Activated T-cell treated with anti-CD3 and anti-CD28 coated beads for 48 hours (primary cell): ENCODE data around the gene CHCHD6.
A peak's percentile ranks its signal among the peaks of the same experiment; 100 is the strongest.

ENCODE experiments used
- DNase-seq: peaks from one replicate; pipeline ENCODE4 v3.0.0-alpha.2; 2020; ENCODE audit warnings: low read depth

CHCHD6 gene

DNA sequence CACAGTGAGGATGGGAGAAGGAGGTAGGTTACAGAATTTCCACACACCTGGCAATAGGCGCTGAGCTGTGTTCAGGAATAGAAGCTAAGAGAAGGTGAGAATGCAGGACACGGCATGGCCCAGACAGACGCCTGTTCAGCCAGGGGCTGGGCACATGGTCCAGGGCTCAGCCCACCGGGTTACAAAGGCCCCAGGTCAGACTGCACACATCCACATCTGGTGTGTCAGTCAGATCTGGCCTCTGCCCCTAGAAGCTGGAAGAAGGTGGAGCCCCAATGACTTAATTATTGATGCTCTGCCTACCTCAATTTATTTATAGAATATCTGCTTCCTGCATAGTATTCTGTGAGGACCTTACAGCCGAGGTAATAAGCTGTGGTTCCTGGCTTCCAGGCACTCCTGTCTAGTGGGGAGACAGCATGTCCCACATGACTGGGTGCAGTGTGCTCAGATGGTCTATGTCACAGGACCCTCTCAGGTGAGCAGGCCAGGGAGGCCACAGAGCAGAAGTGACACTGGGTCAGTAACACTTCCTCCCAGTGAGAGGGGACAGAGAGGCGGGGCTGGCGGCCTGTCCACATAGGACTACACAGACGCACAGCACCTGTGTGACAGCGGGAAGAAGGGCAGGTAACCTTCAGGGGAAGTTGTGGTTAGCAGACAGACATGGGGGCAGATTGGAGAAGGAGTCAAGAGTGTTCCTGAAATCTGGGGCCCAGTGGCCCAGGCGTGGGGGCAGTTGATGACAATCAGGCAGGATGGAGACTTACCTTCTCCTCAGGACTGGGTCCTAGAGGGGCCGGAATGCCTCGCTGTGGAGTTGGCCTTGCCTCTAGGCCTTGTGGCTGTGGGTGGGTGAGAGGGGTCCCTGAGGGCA lies 240.3 kb downstream of the CHCHD6 start:
- no peak for DNase-seq

GRCh38 chr3:126945171-126945721 lies 241.2 kb downstream of the CHCHD6 start:
- no peak for DNase-seq

- DNase-seq, result no peak
Observed at GRCh38 chr3:126945891-126946290, 241.9 kb downstream of the CHCHD6 start.

- no peak for DNase-seq
Observed at GRCh38 chr3:126946405-126946804, 242.4 kb downstream of the CHCHD6 start.

DNA sequence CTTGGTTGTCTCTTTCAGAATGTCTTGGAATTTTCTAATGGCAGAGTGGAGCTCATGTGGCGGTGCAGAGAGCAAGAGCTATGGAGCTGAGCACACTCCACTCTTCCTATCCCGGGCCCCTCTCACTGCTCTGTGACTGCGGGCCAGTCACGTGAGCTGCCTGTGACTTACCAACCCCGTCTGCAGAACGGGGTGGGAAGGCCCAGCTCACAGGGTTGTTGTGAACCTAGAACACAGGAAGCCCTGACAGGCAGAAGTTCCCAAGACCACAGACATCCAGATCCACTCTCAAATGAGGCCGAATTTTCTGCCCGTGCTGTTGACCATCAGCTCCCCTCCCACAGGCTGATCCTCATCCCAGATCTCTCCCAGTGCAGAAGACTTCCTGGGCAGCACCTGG lies 243.4 kb downstream of the CHCHD6 start:
- no peak for DNase-seq

DNA sequence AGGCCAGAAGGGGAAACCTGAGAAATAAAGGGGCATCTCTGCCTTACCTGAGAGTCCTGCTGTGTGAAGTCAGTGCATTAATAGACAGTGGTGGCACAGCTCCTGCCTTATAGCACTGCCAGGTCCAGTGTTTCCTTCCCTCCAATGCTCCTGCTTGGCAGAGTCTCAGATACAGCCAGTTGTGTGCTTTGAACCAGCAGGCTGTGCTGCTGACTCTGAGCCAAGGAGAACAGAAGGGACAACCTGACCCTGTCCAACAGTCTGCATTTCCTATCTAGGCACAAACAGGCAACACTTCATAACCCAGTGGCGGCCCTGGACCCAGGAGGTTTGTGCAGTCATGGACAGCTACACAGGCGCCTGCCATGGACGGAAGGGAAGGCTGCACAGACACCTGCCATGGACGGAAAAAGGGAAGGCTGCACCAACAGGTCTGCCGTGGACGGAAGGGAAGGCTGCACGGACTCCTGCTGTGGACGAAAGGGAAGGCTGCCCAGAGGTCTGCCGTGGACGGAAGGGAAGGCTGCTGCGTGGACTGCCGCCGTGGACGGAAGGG lies 245.0 kb downstream of the CHCHD6 start:
- no peak for DNase-seq

DNA sequence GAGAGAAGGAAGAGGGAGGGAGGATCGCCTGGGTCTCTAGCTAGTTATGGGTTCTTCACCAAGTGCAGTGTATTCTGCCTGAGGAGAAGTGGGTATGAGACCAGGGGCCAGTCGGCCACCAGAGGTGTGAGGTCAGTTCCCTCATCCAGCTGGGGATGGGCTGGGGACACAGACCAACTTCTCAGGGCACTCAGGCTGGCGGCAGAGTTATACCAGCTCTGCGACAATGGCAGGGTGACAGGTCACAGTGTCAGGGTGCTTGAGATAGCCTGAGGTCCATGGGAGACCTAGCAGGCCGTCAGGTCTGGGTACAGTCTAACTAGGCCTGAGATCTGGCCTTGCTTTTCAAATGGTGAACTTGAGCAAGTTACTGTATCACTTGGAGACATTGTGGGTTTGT lies 247.5 kb downstream of the CHCHD6 start:
- DNase-seq, result no peak

DNA sequence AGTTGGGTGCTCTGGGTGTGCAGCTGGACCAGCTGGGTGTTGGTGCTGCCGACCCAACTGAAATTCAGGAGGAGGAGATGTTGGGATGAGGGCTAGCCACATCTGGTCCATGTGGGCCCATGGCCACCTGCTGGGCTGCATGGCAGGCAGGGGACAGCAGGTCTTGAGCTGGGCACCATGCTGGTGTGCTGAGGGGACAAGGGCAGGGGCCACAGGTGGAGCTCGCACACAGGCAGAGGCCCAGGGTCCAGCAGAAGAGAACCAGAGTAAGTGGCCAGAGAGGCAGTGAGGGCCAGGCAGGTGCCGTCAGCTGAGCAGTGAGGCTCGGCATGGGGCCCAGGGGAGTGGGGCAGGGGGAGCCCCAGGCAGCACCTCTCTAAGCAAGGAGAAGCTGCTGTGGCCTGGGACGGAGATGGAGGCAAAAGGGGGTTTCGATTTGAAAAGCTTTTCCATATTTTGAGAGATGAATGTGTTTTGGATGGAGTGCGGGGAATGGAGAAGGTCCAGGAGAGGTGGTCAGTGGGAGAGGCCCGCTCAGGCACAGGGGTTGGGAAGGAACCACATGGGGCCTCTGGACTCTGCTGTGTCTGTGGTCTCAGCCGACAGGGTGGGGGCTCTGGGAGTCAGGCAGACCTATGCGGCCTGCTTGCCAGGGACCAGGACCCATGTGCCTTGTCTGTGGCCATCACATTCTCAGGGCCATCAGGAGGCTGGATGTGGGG lies 248.4 kb downstream of the CHCHD6 start:
- no peak for DNase-seq

DNA sequence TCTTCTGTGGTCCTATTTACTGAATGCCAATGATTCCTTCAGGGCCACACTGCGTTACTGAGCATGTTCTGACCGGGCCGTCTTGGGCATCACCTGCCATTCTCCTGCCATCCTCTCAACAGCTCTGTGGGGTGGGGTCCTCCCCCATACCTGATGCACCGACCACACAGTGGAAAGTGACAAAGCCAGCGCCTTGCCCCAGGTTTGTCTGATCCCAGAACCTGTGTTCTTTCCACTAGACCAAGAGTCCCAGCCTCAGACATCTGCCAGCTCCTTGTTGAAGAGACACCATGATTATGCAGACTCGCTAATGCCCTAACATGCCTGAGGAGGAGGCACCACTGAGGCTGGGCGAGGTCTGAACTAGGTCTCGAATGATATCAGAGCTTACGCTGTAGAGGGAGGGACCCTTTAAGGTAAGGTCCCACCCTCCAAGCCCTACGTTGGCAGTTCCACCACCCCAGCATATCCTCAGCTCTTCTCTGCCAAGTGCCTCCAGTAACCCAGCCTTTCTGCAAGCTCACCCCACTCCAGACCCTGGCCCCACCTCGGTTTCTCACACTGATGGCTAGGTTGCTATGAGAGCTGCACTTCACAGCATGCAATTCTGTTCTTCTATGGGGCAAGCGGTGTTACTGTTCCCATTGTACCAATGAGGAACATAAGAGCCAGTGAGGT lies 249.1 kb downstream of the CHCHD6 start:
- no peak for DNase-seq

- peak; percentile 3 for DNase-seq
Observed at GRCh38 chr3:126954141-126954842, 250.3 kb downstream of the CHCHD6 start.

- DNase-seq, result no peak
Observed at GRCh38 chr3:126955004-126955790, 251.2 kb downstream of the CHCHD6 start.

DNA sequence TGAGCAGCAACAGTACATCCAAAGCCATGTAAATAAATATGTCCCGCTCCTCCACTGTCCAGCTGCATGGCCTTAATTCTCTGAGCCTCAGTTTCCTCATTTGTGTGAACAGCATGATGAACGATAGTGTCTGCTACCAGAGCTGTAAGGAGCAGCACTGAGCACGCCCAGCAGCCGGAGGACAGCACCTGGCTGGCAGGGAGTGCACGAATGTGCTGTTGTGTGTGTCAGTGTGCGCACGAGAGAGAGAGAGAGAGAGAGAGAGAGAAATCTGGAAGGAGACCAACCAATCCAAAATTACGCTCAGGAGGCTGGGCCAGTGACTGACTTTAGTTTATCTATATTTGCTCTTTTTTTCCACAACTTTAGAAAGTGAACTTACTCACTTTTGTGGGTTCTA lies 252.3 kb downstream of the CHCHD6 start:
- no peak for DNase-seq

GRCh38 chr3:126956866-126957650 lies 253.0 kb downstream of the CHCHD6 start:
- no peak for DNase-seq

DNA sequence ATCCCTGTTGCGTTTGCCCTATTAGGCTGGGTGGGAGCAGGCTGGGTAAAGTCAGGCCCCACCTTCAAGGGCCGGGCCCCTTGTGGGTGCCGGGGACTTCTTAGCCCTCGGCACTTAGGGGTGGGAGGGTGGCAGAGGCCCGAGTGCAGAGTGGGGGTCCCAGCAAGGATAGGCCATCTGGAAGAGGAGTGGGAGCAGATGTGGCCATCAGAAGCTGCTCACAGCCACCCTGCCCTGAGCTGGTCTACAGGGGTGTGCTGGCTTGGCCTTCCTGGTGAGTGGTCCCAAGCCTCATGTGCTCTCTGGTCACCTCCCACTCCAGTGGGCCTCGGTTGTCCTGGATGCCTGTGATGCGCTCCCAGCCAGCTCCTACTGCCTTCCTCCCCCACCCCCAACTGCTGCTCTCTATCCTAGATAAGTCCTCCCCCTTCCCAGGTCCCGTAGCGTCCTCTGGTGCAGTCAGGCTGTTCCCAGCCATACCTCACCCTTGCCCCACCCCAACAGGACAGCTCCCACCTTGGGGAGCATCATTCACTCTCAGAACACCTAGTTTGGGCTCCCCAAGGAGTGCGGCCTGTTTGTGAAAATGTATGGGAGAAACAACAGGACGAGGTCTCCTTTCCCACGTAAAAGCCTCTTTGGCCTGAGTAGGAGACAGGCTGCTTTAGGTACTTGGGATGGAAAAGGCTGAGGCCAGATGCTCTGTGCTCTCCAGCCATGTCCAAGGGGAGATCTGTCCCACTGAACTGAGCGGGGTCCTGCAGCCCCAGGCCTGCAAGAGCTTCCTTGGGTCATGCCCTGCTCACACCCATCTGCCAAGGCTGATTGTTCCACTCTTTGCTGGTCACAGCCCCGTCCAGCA lies 254.0 kb downstream of the CHCHD6 start:
- DNase-seq, result no peak

DNA sequence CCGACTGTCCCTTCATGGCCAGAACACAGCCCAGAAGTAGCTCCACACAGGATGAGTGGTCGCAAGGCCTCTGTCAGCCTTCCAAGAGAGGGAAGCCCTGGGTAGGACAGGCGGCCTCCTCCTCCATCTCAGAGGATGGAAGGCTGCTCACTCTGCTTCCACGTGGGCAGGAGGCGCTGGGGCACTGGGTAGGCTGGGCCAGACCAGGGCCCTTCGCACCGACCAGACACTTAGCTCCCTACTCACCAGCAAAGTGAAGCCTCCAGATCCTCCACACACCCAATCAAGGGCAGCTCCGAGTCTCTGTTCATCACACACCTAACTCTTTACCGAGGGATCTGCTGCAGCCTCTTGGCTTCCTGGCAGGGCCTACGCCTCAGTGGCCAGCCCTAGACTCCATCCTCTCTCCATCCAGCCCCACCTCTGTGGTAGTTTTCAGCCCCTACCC lies 254.6 kb downstream of the CHCHD6 start:
- DNase-seq, result no peak

GRCh38 chr3:126959136-126959920 lies 255.3 kb downstream of the CHCHD6 start:
- no peak for DNase-seq

DNA sequence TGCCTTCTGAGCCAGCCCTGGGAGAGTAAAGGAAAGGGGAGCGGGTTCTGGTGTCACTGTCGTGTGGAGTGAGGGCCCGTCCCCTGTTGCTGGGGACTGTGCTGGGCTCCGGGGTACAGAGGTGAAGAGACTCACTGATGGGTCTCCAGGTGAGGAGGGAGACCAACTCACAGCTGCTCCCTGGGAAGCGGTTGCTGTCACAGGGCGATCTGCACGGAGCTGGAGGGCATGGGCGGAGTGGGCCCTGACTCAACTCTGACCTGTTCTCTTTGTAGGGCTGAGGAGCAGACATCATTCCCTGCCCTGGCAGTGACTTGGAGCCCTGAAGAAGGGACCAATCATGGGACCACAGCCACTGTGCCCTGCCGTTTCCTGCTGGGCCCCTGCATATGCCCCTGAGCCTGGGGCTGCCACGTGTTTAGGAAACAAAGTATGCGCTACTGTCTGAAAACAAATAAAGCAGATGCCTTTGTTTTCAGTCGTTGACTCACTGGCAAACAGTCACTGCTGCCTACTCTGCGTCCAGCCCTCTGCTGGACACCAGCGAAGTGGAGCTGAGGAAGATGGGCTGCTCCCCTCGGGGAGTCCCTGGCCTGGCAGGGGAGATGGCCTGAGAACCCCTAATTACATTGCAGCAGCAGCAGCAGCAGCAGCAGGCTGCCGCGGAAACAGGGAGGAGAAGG lies 256.0 kb downstream of the CHCHD6 start:
- no peak for DNase-seq
